ENCODE data around the gene NPM3.

Gene NPM3

DNA sequence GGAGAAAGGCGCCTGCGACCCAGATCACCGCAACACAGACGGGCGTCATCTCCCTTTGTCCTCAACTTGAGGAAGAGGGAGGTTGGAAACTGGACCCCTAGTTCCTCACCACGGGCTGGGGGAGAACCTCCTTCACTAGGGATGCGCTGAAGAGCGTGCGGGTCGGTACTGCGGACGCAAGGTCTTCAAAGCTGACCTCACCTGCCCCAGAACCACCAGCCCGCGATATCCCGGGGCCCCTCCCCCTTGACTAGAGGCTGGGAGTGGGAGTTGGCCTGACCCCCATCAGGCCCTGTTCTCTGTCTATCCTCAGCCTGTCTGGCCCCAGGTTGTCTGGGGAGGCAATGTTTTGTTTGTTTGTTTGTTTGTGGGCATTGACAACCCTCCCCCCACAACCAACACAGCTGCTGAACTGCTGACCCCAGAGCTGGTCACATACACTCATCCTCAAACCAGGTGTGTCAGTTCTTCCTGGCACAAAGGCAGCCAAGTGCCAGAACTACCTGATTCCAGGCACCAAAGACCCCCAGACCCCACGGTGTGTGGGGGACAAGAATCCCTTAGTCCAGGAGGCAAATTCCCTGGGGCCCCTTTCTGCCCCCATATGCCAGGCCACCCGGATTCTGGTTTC lies 2.9 kb downstream of the NPM3 start:
- peaks cover 7% of the 10 kb centered on the region for H3K36me3 ChIP-seq (replicated peaks; ENCODE audit: low read depth, low read length)
- 0 out of 2 replicates have a peak, but pooled peaks cover 3% of the 10 kb centered on the region for H4K20me1 ChIP-seq (ENCODE audit: insufficient read depth, low read length)
- peak overlapping the region; percentile 40; the same call in 1 of the 2 replicates for H3K9ac ChIP-seq (ENCODE audit: low read length)
- H3K27ac ChIP-seq (ENCODE audit: low read length) = no peak overlapping the region
- peak overlapping the region; percentile 91 for H3K4me2 ChIP-seq (ENCODE audit: low read length)
- H3K9me3 ChIP-seq (ENCODE audit: insufficient read depth, low read length) = no peaks in the 10 kb centered on the region
- no peaks in the 10 kb centered on the region for H3K27me3 ChIP-seq (ENCODE audit: low read depth, low read length)
- TF ChIP-seq, protein P1, sequence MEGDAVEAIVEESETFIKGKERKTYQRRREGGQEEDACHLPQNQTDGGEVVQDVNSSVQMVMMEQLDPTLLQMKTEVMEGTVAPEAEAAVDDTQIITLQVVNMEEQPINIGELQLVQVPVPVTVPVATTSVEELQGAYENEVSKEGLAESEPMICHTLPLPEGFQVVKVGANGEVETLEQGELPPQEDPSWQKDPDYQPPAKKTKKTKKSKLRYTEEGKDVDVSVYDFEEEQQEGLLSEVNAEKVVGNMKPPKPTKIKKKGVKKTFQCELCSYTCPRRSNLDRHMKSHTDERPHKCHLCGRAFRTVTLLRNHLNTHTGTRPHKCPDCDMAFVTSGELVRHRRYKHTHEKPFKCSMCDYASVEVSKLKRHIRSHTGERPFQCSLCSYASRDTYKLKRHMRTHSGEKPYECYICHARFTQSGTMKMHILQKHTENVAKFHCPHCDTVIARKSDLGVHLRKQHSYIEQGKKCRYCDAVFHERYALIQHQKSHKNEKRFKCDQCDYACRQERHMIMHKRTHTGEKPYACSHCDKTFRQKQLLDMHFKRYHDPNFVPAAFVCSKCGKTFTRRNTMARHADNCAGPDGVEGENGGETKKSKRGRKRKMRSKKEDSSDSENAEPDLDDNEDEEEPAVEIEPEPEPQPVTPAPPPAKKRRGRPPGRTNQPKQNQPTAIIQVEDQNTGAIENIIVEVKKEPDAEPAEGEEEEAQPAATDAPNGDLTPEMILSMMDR (IDR thresholded peaks at IDR 0.05; ENCODE audit: low read depth, low read length) = no peak
- TF ChIP-seq EZH2phosphoT487 (IDR thresholded peaks at IDR 0.05; ENCODE audit: low read depth) = no peak
- H3K4me1 ChIP-seq (ENCODE audit: low read length) = peaks cover 41% of the 10 kb centered on the region
- peak overlapping the region; percentile 71 for H3K4me3 ChIP-seq (ENCODE audit: low read length)
- peaks cover 17% of the 10 kb centered on the region for H3K79me2 ChIP-seq (ENCODE audit: low read length)
- H2AFZ ChIP-seq (ENCODE audit: low read depth, low read length) = peak overlapping the region; percentile 19; the same call in 1 of the 2 replicates

DNA sequence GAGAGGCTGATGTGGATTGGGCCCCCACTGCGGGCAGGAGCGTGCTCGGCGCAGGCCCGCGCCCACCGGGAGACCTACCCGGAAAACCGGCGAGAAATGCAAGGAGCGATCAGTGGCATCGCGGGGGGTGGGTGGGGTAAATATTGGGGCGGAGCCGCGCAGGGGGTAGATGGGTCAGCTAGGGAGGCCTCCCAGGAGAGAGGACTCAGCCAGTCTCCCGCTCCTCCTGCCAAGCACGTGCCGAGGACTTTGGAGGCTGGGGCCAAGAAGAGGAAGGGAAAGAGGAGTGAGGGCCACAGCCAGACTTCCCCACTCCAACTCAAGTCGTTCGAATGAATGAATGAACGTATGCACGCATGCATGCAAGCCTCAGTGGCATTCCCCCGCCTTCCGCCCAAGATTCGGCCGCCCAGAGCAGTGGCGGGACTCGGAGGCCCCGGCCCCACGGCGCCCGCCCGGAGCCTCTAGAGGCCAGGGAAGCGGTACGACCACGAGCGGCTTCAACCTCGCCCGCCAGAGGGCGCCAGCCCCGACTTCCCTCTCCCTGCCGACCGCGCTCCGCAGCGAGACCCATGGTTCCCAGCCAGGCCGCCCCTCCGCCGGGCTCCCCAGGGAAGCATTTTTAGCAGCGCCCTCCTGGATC lies 3.6 kb downstream of the NPM3 start:
- TF ChIP-seq, protein P1 (IDR thresholded peaks at IDR 0.05; ENCODE audit: low read depth, low read length) = peak; percentile 59
- TF ChIP-seq EZH2phosphoT487 (IDR thresholded peaks at IDR 0.05; ENCODE audit: low read depth) = no peak
- Histone ChIP-seq H3K27ac (ENCODE audit: low read length) (no peak overlapping the region), H3K27me3 (ENCODE audit: low read depth, low read length) (no peaks in the 10 kb centered on the region), H3K79me2 (ENCODE audit: low read length) (peaks cover 17% of the 10 kb centered on the region), H3K4me2 (ENCODE audit: low read length) (peak overlapping the region; percentile 91), H3K9ac (ENCODE audit: low read length) (peak overlapping the region; percentile 40; the same call in 1 of the 2 replicates), H3K36me3 (replicated peaks; ENCODE audit: low read depth, low read length) (peaks cover 3% of the 10 kb centered on the region), H3K4me1 (ENCODE audit: low read length) (peaks cover 41% of the 10 kb centered on the region), H3K4me3 (ENCODE audit: low read length) (peak overlapping the region; percentile 71), H2AFZ (ENCODE audit: low read depth, low read length) (peak overlapping the region; percentile 19; the same call in 1 of the 2 replicates), H4K20me1 (ENCODE audit: insufficient read depth, low read length) (0 out of 2 replicates have a peak, but pooled peaks cover 3% of the 10 kb centered on the region), H3K9me3 (ENCODE audit: insufficient read depth, low read length) (no peaks in the 10 kb centered on the region)

DNA sequence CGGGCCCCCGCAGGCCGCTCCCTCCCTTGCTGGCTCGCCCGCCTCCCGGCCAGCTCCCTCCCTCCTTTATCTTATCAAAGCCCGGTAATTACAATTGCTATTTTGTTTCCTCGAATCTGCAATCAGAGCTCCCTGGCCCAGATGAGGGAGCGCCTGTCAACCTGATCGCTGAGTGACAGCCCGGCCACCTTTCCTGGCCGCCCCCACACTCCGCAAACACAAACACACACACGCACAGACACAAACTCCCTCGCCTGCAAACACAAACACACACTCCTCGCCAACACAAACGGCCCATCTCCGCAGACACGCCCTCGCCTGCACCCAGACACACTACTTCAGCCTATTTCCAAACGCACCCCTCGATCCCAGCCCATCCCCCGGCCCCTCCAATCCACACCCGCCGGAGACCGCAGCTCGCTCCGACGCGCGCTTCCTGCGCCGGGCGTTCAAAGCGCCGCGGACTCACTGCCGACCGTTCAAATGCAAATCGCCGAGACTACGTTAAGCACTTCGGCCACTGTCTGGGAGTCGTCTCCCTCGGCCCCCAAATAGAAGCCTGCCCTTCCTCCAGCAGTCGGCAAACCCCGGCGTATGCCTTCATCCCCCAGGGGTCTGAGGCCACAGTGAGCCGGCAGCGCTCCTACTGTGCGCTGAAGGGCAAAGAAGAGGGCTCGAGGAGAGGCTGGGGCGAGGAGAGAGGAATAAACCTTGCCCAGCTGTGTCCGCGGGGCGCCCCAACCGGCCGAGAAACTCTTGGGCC lies 4.3 kb downstream of the NPM3 start:
- H3K9ac ChIP-seq (ENCODE audit: low read length) = peak overlapping the region; percentile 34; the same call in 1 of the 2 replicates
- H3K27ac ChIP-seq (ENCODE audit: low read length) = no peak overlapping the region
- peaks cover 17% of the 10 kb centered on the region for H3K79me2 ChIP-seq (ENCODE audit: low read length)
- H2AFZ ChIP-seq (ENCODE audit: low read depth, low read length) = no peak overlapping the region
- no peaks in the 10 kb centered on the region for H3K9me3 ChIP-seq (ENCODE audit: insufficient read depth, low read length)
- no peaks in the 10 kb centered on the region for H3K27me3 ChIP-seq (ENCODE audit: low read depth, low read length)
- TF ChIP-seq, protein P1 (IDR thresholded peaks at IDR 0.05; ENCODE audit: low read depth, low read length) = no peak
- TF ChIP-seq EZH2phosphoT487 (IDR thresholded peaks at IDR 0.05; ENCODE audit: low read depth) = no peak
- peak overlapping the region; percentile 71 for H3K4me3 ChIP-seq (ENCODE audit: low read length)
- H3K4me1 ChIP-seq (ENCODE audit: low read length) = peaks cover 41% of the 10 kb centered on the region
- peak overlapping the region; percentile 91 for H3K4me2 ChIP-seq (ENCODE audit: low read length)
- 0 out of 2 replicates have a peak, but pooled peaks cover 3% of the 10 kb centered on the region for H4K20me1 ChIP-seq (ENCODE audit: insufficient read depth, low read length)
- H3K36me3 ChIP-seq (replicated peaks; ENCODE audit: low read depth, low read length) = no peaks in the 10 kb centered on the region

All from OCI-LY3 (cell line).